Fibroblast of lung (primary cell): ENCODE results near the gene MAN2C1.

Experiments used
- CTCF ChIP-seq, 2 donors: IDR thresholded peaks in 1 of 2; conservative IDR thresholded peaks in 1 of 2; 1 replicate in 1 of 2; 2 replicates in 1 of 2; pipeline ENCODE4 v1.5.1; 2011 to 2012; ENCODE audit warnings: low read length in 2 of 2, control low read depth in 1 of 2, inconsistent platforms in 1 of 2, low read depth in 1 of 2, mild to moderate bottlenecking in 1 of 2
- EZH2 ChIP-seq: IDR thresholded peaks from 2 replicates; pipeline ENCODE4 v1.5.1; 2012; ENCODE audit warnings: low read length, control low read depth, mild to moderate bottlenecking; ENCODE audit errors: missing control alignments

- TF ChIP-seq CTCF (conservative IDR thresholded peaks at IDR 0.05 in 1 of 2, IDR thresholded peaks at IDR 0.05 in 1 of 2; ENCODE audit: low read depth in 1 of 2, low read length in 2 of 2) (no peak), EZH2 (no peak)
These were observed 29.7 kb downstream of the MAN2C1 start for GRCh38 chr15:75338661-75339240.
